Activated T-helper 9 cell treated with anti-CD3 and anti-CD28 coated beads, Interleukin-2, amount 50 U/mL, for 16 hours (primary cell): ENCODE results near the gene SP140.
A peak's percentile ranks its signal among the peaks of the same experiment; 100 is the strongest.
"Not testable (repeated sequence)": the region's sequence is repeated elsewhere in the genome, so short reads cannot be mapped to it uniquely, and the experiment has no call there.

Experiments used
- DNase-seq: peaks from one replicate; pipeline ENCODE4 v3.0.0-alpha.2; 2020; ENCODE audit warnings: low read depth

SP140 gene

DNA sequence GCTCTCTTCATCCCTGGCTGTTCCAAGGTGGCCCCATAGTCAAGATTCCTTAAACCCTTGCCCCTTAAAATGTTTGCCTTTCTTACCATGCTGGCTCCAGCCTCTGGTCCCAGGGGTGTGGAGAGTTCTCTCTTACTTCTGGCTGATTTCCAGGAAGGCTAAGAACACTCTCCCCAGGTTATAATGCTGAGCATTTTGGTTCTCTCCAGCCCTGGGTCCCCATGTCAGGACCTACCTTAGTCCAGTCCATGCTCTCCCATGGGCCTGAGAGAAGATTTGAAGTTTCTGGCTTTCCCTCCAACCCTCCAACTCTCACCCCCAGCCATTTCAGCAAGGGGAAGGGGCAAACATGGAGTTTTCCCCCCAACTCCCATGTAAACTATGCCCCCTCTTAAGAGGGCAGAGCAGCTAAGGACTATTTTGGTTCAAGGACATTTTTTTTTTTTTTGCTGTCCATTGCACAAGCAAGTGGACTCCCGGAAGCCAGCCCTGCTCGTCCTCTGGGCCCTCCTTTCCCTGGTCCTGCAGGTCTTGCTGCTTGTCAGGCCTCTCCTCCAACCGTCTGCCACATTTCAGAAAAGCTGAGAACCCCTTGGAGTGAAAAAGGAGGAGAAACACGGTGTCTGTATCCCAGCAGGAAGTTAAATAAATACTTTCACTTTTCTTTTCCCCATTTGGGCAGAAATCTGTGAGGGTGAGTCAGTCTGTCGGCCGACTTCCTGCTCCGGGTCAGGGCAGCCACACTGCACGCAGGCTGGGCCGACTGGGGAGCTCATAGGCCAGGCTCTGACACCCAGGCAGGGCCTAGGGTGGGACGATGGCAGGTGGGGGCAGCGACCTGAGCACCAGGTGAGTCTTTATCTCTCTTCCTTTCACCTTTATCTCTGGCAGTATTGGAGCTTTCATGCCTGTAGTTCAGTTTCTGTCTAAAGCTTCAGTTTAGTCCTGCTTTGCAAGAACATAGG, 101.2 kb downstream of the SP140 start, which contains the start of gene SP140L:
TSS of gene SP140L (plus strand) at position 741 of the 965 bp plus-strand sequence. CDS start at position 818, 77 bp downstream.
- DNase-seq, result peak; percentile 69

DNA sequence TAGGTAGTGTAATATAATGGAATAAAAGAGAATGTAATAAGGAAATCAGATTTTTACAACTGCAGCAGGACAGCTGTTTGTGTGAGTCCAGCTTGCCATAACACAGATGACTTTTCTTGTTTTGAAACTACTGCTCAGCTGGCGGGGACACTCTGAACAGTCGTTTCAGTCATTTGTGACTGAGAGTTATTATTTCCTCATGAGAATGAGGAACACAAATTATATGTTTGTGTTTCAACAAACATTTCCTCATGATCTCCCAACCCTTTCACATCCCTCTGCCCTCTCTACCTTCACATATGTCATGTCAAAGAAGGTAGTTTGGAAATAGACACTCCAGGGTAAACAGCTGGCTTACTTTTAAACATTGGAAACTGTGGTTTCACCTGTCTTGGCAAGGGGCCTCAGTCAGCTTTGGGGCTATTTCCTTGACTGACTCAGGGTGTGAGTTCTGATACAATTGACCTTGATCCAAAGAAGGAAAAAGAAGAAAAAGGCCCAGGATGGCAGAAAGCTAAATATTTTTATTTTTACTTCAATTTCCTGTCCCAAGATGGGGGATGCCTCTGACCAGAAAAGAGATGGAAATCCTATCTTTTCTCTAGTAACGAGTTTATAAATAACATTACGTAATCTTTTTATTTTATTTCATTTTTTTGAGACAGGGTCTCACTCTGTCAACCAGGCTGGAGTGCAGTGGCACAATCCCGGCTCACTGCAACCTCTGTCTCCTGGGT, 102.0 kb downstream of the SP140 start:
- no peak for DNase-seq

DNA sequence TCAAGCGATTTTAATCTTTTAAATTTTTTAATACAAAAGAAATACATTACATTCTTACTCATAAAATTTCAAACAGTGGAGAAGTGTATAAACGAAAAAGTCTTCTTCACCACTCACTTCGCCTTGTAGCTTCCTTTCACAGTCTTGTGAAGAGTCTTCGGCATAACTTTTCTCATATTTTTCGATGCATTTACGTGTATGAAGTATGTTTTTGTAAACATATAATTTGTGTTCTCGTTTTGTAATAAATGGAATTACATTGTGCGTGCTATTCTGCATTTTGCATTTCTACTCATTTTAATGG, 102.6 kb downstream of the SP140 start:
- no peak for DNase-seq

DNA sequence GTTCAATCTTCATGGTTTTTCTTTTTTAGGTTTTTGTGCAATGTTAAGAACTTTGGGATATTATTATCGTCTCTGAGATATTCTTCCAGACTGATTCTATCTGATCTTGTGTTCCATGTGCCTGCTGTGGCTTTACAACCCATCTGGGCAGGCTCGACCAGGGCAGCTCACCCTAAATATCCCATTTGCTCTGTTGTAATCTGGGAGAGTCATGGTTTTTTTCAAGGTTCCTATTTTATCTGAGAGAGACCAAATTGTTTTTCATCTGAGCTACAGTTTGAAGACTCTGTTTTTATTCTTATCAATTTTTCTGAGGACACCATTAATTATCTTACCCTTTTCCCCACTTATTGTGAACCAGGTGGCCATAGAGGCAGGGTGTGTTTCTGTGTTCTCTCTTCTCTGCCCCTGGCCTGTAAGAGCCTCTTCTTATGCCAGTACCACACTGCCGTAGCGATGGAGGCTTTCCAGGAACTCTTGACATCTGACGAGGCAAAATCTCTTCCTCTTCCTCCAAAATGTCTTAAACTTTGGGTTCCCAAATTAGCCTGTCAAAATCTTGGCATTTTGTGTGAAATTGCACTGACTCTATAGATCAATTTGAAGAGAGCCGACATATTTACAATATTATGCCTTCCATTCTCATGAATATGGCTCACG, 104.5 kb downstream of the SP140 start:
- DNase-seq, result no peak

DNA sequence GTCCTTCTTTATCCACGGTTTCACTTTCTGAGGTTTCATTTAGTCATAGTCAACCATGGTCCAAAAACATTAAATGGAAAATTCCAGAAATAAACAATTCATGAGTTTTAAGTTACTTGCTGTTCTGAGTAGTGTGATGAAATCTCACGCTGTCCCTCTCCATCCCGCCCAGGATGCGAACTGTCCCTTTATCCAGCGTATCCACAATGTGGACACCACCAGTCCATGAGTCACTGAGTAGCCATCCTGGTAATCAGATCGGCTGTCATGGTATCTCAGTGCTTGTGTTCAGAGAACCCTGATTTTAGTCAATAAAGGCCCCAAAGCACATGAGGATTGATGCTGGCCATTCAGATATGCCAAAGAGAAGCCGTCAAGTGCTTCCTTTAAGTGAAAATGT, 105.2 kb downstream of the SP140 start:
- no peak for DNase-seq

DNA sequence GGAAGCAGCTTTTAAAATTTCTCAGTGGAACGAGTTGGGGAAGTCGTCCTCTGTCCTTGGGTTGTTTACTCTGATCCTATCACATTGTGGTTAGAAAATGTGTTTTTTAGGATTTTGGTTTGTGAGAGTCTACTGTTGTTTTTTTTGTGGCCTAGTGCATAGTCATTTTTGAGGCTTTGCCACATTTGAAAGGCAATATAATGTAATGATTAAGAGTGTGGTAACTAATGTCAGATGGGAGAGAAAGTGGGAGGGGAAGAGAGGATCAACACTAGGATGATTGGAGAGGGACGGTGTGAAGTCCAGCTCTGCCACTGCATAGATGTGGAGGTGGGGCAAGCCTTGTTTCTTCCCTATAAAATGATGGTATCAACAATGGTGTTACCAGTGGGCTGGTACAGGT, 109.9 kb downstream of the SP140 start:
- DNase-seq, result no peak

DNA sequence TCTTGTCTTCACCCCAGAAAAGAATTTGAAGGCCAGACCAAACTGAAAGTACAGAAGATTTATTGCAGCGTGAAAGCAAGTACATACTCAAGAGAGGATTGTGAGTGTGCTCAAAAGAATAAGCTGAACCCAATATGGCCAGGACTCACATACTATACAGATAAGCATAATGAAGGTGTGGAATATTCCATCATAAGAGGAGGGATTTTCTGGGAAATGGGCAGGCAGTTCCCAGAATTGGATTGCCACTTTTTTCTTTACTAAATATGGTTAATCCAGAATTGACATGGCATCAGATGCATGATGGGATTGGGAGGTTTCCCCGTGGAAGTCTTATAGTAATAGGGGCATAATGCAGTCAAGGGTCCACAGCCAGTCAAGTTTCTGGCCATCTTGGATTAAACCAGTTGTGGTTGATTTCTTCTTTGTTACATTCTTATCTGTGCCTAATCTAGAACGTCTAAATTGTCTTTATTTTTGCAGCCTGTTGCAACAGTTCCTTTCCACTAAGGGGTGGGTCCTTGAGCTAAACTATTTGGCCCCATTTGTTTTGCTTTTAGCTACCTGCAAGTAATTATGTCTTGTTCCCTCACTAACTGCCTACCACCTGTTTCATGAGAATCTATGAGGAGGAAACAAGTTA, 110.4 kb downstream of the SP140 start:
- no peak for DNase-seq

DNA sequence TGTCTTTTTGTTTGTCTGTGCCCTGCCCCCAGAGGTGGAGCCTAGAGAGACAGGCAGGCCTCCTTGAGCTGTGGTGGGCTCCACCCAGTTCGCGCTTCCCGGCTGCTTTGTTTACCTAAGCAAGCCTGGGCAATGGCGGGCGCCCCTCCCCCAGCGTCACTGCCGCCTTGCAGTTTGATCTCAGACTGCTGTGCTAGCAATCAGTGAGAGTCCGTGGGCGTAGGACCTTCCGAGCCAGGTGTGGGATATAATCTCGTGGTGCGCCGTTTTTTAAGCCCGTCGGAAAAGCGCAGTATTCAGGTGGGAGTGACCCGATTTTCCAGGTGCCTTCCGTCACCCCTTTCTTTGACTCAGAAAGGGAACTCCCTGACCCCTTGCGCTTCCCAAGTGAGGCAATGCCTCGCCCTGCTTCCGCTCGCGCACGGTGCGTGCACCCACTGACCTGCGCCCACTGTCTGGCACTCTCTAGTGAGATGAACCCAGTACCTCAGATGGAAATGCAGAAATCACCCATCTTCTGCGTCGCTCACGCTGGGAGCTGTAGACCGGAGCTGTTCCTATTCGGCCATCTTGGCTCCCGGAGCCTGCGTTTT, 116.5 kb downstream of the SP140 start:
- not testable (repeated sequence) for DNase-seq

DNA sequence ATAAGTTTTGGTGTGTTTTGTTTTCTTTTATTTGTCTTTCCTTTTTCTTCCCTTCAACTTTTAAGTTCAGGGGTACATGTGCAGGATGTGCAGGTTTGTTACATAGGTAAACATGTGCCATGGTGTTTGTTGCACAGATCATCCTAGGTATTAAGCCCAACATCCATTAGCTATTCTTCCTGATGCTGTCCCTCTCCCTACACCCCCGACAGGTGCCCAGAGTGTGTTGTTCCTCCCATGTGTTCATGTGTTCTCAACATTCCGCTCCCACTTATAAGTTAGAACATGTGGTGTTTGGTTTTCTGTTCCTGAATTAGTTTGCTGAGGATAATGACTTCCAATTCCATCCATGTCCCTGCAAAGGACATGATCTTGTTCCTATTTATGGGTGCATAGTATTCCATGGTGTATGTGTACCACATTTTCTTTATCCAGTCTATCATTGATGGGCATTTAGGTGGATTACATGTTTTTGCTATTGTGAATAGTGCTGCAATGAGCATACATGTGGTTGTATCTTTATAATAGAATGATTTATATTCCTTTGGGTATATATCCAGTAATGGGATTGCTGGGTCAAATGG, 117.6 kb downstream of the SP140 start:
- DNase-seq, result not testable (repeated sequence)

DNA sequence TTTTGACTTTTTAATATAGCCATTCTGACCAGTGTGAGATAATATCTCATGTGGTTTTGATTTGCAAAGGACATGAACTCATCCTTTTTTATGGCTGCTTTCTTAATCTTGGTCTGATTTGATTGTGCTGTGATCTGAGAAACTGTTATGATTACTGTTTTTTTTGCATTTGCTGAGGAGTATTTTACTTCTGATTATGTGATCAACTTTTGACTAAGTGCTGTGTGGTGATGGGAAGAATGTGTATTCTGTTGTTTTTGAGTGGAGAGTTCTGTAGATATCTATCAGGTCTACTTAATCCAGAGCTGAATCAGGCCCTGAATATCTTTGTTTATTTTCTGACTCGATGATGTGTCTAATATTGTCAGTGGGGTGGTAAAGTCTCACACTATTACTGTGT, 118.2 kb downstream of the SP140 start:
- DNase-seq, result no peak

DNA sequence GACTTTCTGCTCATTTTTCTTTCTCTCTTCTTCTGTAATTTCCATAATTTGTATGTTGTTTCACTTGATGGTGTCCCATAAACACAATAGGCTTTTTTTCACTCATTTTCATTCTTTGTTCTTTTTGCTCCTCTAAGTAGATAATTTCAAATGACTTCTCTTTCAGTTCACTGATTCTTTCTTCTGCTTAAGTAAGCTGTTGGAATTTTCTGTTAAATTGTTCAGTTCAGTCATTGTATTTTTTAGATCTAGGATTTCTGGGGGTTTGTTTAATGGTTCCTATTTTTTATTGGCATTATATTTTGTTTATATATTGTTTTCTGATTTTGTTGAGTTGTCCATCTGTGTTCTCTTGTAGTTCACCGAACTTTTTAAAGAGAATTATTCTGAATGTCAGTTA, 120.9 kb downstream of the SP140 start:
- DNase-seq, result no peak

DNA sequence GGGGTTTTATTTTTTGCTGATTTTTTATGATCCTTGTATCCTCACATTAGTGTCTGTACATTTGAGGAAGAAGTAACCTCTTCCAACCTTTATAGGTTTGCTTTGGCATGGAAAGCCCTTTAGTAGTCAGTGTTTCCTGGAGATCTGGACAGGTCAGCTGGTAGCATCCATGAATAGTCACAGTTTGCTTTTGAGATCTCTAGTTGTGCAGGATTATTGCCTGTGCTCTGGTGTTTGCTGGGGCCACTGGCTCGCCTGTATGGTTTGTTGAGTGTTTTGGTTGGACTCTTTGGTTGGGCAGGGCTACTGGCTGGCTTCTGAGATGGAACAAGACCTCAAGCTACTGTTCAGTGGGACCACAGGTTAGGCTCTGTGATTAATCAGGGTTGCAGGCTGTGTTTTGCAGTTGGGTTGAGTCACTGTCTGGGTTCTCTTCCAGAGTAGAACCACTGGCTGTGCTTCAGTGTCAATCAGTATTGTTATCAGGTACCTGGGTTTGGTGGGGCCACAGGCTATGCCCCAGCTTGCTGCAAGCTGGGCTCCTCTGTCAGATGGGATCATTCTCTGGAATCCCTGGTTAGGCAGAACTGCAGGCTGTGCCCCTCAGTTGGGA, 121.5 kb downstream of the SP140 start:
- no peak for DNase-seq

DNA sequence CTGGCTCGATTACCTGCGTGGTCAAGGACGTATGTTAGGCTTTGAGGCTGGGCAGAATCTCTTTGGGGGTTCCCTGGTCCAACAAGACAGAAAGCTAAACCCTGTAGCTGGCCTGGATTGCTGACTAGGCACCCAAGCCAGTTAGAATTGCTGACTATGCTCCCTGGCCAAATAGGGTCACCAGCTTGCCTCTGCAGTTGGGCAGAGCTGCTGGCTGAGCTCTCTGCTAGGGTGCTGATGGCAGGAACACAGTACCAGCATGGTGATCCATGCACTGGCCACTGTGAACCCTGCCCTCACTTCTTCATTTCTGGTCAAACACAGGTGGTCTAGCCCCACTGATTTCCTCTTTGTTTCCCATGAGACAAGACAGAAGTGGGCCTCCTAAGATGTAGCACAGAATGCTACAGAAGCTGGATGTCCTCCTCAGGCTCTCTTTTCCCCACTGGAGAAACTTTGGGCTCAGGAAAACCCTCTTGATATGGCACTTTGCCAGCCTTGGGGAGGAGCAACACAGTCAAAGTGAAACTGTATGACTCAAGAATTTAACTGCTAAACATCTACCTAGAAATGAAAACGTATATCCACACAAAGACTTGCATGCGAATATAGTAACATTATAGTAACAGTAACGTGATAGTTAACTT, 122.2 kb downstream of the SP140 start:
- no peak for DNase-seq

DNA sequence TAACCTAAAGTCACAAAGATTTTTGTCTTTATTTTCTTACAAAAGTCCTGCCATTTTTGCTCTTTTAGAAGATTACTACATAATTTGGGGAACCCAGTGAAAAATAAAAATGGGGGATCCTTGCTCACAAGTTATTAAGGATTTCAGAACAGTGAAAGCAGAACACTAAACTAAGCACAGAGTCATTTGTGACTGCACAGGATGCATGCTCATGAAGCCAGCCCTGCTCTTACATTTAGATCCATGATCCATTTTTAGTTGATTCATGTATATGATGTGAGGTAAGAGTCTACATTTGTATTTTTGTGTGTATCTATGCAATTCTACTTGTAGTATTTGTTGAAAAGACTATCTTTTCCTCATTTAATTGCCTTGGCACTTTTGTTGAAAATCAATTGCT, 123.3 kb downstream of the SP140 start:
- DNase-seq, result no peak

DNA sequence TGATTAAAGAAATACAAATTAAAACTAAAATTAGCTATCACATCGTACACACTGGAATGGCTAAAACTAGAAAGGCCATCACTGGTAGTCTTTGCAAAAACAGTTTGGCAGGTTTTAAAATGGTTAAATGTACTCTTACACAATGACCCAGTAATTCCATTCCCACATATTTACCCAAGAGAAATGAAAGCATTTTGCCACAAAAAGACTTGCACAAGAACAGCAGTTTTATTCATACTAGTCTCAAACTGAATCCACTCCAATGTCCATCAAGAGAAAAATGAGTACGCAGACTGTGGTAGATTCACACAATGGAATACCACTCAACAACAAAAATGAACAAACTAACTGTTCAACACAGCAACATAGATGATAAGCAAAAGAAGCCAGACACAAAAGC, 130.5 kb downstream of the SP140 start:
- no peak for DNase-seq

DNA sequence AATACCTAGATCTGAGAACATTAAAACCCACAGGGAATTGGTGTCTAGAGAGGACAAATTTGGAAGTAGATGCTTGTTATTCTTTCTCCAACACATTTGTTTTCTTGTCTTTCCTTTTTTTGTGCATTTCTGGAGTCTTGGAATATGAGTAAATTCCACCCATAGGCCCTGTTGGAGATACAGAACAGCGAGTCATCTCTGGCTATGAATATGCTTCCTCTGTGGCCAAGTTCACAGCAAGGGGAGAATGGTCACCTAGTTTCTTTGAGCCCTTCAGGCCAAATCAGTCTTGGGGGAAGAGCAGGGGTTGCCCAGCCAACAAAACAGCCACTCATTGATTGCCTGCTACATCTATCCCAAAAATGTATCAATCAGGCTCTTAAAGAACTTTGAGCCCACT, 132.8 kb downstream of the SP140 start:
- DNase-seq, result no peak

DNA sequence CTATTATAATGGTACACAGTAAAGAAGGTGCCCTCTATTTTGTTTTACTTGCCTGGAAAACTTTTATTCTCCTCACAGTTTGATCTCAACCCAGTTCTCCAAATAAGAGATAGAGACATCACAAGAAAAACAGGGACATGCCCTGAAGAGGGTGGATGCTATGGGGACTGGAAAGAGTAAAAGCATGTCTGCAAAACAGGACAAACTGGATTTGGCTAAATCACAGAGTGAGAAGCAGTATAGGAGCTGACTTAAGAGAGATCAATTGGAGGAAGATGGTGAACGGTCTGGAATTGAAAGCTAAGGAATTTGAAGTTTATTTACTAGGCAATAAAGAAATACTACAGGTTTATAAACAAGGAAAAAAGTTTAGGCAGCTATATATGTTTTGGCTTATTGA, 134.5 kb downstream of the SP140 start:
- no peak for DNase-seq

DNA sequence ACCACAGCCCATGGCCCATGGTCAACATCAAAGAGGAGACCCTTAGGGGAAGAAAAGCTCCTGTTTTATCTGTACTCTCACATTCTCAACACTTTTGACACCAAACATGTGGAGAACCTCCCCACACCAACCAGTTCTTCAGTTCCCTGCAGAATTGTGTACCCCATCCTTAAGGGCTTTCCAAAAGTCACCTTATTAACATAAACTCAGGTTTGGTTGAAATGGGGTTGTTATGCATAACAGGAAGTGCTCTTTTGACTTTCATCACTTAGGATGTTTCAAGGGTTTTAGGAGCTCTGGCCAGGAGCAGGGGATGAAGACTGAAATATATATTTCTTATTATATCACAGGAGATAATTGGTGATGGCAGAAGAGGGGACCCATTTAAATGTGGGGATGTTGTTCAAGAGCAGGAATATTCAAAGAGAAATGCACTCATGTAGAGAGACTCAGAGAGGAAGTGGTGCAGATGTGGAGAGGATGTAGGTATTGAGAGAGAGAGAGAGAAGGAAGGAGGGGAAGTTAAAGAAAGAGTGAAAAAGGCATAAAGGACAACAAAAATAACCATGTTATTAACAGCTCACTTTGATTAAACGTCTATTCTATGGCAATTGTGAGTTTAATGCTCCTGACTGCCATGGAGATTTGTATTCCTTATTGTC, 136.6 kb downstream of the SP140 start:
- no peak for DNase-seq
